Endometrium (tissue), 2 donors: ENCODE results near the gene CCDC149.

Experiments
- FAIRE-seq: peaks from 2 replicates; lab custom pipeline; 2012; peaks lifted over from hg19 to GRCh38; lab: Jason Lieb, UNC
- donor health status: control.
- donor health status: control.

The CCDC149 gene

DNA sequence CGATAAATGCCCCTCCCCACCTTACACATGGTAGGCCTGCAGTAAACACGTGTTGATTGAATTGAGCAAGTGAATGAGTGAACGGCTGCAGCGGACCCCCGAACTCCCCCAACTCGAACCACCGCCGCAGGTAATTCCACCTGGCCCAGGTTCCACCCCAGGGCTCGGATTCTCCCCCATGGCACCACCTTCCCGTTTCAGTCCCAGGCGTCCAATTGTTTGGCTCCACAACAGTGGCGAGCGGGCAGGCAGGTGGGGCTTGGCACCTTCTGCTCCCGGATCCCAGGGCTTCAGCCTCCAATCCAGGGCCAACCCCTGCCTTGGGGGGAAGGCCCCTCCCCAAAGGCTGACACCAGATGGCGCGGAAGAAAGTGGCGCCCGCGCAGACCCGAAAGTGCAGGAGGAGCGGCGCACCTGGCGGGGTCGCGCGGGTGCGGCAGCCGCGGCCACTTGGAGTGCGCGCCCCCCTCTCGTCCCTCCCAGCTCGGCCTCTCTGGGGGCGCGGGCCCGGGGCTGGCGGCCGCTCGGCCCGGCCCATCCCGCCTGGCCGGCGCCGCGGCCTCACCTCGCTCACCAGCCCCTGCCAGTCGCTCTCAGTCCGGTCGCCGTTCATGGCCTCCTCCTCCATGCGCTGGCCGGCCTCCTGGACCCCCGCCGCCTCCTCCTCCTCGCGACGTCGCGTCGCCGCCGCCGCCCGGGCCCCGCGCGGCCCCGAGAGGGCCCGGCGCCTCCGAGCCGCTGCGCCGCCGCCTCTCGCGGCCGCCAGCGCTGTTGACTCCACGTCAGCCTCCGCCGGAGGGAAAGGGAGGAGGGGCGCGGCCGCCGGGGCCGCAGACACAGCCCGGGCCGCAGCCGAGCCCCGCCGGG lies at the start of gene CCDC149:
CCDC149 (minus strand) TSS at position 791 of the 867 bp plus-strand sequence; CDS start at position 613, 178 bp downstream.
- FAIRE-seq, result no peak

GRCh38 chr4:24957886-24958285 lies 45.0 kb upstream of the CCDC149 start:
- FAIRE-seq, result no peak

DNA sequence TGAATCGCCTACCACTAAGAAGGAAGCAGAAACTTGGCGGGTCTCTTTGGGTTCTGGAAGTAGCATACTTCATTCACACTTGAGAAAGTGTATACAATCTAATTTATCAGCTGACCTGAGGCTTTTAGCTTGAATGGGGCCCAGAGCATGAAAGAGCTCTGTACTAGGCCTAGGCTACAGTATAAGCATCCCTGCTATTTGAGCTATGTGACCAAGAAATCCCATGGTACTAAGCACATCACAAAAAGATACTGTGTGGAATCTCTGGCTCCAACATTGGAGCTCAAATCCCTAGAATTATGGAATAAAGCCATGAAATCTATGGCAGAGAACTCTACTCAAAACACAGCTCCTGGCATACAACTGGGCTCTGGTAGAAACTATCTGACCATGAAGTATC lies 43.9 kb upstream of the CCDC149 start:
- no peak for FAIRE-seq

GRCh38 chr4:24956091-24956490 lies 43.2 kb upstream of the CCDC149 start:
- FAIRE-seq, result no peak

DNA sequence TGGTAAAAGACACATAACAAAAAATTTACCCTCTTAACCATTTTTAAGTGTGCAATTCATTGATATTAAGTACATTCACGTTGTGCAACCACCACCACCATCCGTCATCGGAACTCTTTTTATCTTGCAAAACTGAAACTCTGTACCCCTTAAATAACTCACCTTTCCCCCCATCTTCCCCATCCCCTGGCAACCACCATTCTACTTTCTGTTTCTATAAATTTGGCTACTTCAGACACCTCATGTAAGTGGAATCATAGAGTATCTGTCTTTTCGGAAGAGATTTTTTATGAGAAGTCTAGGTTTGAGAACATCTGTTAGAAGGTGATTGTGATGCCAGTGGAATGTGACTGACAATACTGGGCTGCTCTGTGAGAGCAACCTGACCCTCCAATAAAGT lies 39.8 kb upstream of the CCDC149 start:
- FAIRE-seq, result no peak

GRCh38 chr4:24949970-24950369 lies 37.1 kb upstream of the CCDC149 start:
- FAIRE-seq, result no peak

DNA sequence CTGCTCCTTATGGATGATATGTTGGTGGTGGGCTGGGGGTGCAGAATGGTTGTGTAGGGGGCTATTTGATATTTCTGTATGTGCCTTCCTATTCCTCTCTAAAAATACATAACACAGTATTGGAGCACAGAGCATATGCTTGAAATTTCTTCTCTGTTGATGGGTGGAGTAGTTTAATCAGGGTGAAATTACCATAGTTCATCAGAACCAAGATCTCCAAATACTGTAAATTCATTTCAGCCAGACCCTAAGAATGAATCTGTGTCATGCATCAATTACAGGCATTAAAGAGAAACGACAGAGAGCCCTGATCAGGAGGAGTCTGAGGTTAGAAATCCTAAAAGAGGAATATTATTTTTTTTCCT lies 25.1 kb upstream of the CCDC149 start:
- no peak for FAIRE-seq

GRCh38 chr4:24937176-24937916 lies 24.5 kb upstream of the CCDC149 start:
- FAIRE-seq, result no peak

GRCh38 chr4:24935856-24936255 lies 23.0 kb upstream of the CCDC149 start:
- no peak for FAIRE-seq

GRCh38 chr4:24934311-24934710 lies 21.5 kb upstream of the CCDC149 start:
- no peak for FAIRE-seq

- no peak for FAIRE-seq
These were observed 20.9 kb upstream of the CCDC149 start for GRCh38 chr4:24933684-24934275.

GRCh38 chr4:24932515-24933225 lies 19.8 kb upstream of the CCDC149 start:
- FAIRE-seq, result no peak

- no peak for FAIRE-seq
These were observed 17.3 kb upstream of the CCDC149 start for GRCh38 chr4:24930151-24930550.

- FAIRE-seq, result no peak
These were observed 15.9 kb upstream of the CCDC149 start for GRCh38 chr4:24928708-24929107.

- no peak for FAIRE-seq
These were observed 14.2 kb upstream of the CCDC149 start for GRCh38 chr4:24927049-24927448.

DNA sequence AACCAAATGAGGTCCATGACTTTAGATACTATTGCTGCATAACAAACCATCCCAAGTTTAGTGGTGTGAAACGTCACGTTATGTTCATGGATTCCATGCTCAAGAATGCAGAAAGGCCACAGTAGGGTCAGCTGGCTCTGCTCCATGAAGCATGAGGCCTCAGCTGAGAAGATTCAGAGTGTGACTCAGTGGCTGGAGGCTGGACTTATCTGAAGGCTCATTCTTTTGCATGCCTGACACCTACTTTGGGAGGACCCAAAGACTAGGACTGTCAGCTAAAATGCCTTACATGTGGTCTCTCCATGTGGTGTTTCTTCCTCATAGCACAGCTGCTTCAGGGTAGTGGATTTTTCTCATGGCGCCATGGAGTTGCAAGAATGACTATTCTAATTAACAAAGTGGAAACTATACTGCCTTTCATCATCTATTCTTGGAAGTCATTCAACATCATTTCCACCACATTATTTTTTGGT lies 11.5 kb upstream of the CCDC149 start:
- no peak for FAIRE-seq

DNA sequence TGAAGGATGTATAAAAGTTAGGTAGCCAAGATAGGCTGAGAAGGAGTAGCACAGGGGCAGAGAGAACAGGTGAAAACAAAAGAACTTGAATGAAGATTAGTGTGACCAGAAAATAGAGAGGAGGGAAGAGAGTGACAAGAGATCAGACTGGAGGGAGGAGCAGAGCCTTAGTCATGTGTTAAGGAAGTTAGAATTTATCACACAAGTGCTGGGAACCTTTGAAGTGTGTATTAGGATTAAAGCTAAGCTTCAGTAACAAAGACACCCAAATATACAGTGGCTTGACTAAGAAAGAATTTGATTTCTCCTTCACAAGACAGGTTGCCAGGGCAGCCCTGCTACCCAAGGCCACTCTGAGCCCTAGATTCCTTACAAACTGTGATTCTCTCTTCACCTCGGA lies 10.7 kb upstream of the CCDC149 start:
- FAIRE-seq, result no peak

DNA sequence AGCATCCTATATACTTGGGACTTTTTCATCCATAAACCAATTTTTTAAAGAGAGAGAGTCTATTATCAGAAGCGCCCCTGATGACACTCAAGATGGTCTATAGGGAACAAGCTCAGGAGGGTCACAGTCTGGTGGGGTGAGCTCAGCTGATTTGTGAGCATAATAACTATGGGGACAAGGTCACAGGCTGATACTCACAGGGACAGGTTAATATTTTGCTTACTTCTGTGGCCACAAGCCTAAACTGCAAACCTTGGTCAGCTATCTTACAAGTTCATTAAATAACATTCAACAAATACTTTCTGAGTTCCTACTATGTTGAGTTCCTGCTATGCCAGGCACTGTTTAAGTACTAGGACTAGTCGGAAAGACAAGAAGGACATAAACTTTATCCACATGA lies 10.2 kb upstream of the CCDC149 start:
- FAIRE-seq, result no peak

- no peak for FAIRE-seq
These were observed 9.6 kb upstream of the CCDC149 start for GRCh38 chr4:24922416-24922815.

- FAIRE-seq, result no peak
These were observed 8.6 kb upstream of the CCDC149 start for GRCh38 chr4:24921491-24921890.

- FAIRE-seq, result no peak
These were observed 7.2 kb upstream of the CCDC149 start for GRCh38 chr4:24920008-24920407.
